ENCODE results near the gene BHMT.
"Not testable (repeated sequence)": the region's sequence is repeated elsewhere in the genome, so short reads cannot be mapped to it uniquely, and the experiment has no call there.

BHMT gene

GRCh38 chr5:79172269-79172668 lies 60.7 kb downstream of the BHMT start:
- DNase-seq (ENCODE audit: low spot score) = no peak

GRCh38 chr5:79173626-79174025 lies 62.0 kb downstream of the BHMT start:
- no peak for DNase-seq (ENCODE audit: low spot score)

GRCh38 chr5:79180449-79180848 lies 68.8 kb downstream of the BHMT start:
- not testable (repeated sequence) for DNase-seq (ENCODE audit: low spot score)

- no peak for DNase-seq (ENCODE audit: low spot score)
Measured at GRCh38 chr5:79181419-79182022, 69.9 kb downstream of the BHMT start.

Measured in COLO829 (cell line).